Stomach (tissue), 4 donors: ENCODE measurements around the gene AKR1C2.

ENCODE experiments used
- CTCF ChIP-seq, 7 experiments: fragments of 450-650 bp in 4 of 7; fragments of 200-600 bp in 3 of 7; sonication (generic) in 3 of 7; IDR thresholded peaks; one replicate each; pipeline ENCODE4 v1.5.1; 2016 to 2019; ENCODE audit warnings: antibody characterized with exemption in 7 of 7, control low read depth in 2 of 7, mild to moderate bottlenecking in 1 of 7
- POLR2A ChIP-seq, 4 donors: fragments of 450-650 bp; IDR thresholded peaks; one replicate each; pipeline ENCODE4 v1.6.1; 2016; ENCODE audit warnings: antibody characterized with exemption in 4 of 4, control low read depth in 2 of 4, mild to moderate bottlenecking in 1 of 4, moderate library complexity in 1 of 4
- POLR2AphosphoS5 ChIP-seq, 3 donors: sonication (generic); formaldehyde crosslinking; IDR thresholded peaks; one replicate each; pipeline ENCODE4 v1.6.1; 2016; ENCODE audit warnings: antibody characterized with exemption in 3 of 3

- no peak for TF ChIP-seq CTCF (IDR thresholded peaks at IDR 0.05)
- no peak for TF ChIP-seq POLR2AphosphoS5 (IDR thresholded peaks at IDR 0.05)
- no peak for TF ChIP-seq POLR2A (IDR thresholded peaks at IDR 0.05)
Measured at GRCh38 chr10:5038101-5038500, 34.4 kb upstream of the AKR1C2 start.
